Heart left ventricle (tissue), 16 donors: ENCODE data around the gene GYPE. TPM values are rescaled to one million over a fixed set of nuclear protein-coding genes. Genes with fewer than 3 reads are reported as not detected.
A peak's percentile ranks its signal among the peaks of the same experiment; 100 is the strongest.
"Not testable (repeated sequence)": the region's sequence is repeated elsewhere in the genome, so short reads cannot be mapped to it uniquely, and the experiment has no call there.

Experiments used
- ATAC-seq, 4 donors: fragments of 200-7000 bp; cut with Tn5 transposase; one replicate each; pipeline ENCODE4 v1.9.1; 2020 to 2022; ENCODE audit warnings: moderate library complexity in 4 of 4, mild to moderate bottlenecking in 3 of 4, moderate number of reproducible peaks in 1 of 4
- DNase-seq, 5 donors: peaks; one replicate each; pipeline ENCODE4 v3.0.0-alpha.2; 2020
- H3K27ac ChIP-seq, 12 donors: fragments of 200-600 bp; sonication (generic) in 4 of 12; one replicate each; pipeline versions ENCODE4 v1.5.0 to v1.8.0; 2016 to 2022; ENCODE audit warnings: mild to moderate bottlenecking in 2 of 12
- H3K27me3 ChIP-seq, 9 donors: fragments of 200-600 bp; sonication (generic) in 2 of 9; one replicate each; pipeline versions ENCODE4 v1.5.1 to v1.8.0; 2016 to 2022; ENCODE audit warnings: mild to moderate bottlenecking in 3 of 9
- H3K36me3 ChIP-seq, 9 donors: fragments of 200-600 bp; sonication (generic) in 2 of 9; one replicate each; pipeline versions ENCODE4 v1.5.0 to v1.8.0; 2018 to 2022; ENCODE audit warnings: mild to moderate bottlenecking in 2 of 9
- H3K4me1 ChIP-seq, 12 donors: fragments of 200-600 bp; sonication (generic) in 4 of 12; one replicate each; pipeline versions ENCODE4 v1.5.0 to v1.8.0; 2016 to 2022; ENCODE audit warnings: mild to moderate bottlenecking in 3 of 12
- H3K4me3 ChIP-seq, 12 donors: fragments of 200-600 bp; sonication (generic) in 4 of 12; one replicate each; pipeline versions ENCODE4 v1.5.0 to v1.8.0; 2017 to 2022; ENCODE audit warnings: mild to moderate bottlenecking in 9 of 12, moderate library complexity in 4 of 12
- H3K9me3 ChIP-seq, 12 donors: fragments of 200-600 bp; sonication (generic) in 4 of 12; one replicate each; pipeline versions ENCODE4 v1.5.0 to v1.8.0; 2016 to 2022; ENCODE audit warnings: mild to moderate bottlenecking in 1 of 12
- POLR2A ChIP-seq, 2 donors: fragments of 450-650 bp; IDR thresholded peaks; one replicate each; pipeline ENCODE4 v1.6.1; 2017; ENCODE audit warnings: antibody characterized with exemption in 2 of 2, mild to moderate bottlenecking in 2 of 2, moderate library complexity in 2 of 2
- WGBS, 4 donors: extraction: QIAGEN DNeasy Blood & Tissue Kit in 2 of 4; methylation state at CpG; one replicate each; pipeline versions ENCODE4 v1.1.5 to v1.1.7; 2013 to 2018; 5-methylcytosine and 5-hydroxymethylcytosine counted together
- intact Hi-C, 10 donors: fragments of 100-400 bp; cut with DNase I; formaldehyde crosslinking; loops; one replicate each; pipeline versions ENCODE4 v1.11.1 to v1.14.2; 2022
- polyA plus RNA-seq, 2 donors: library from polyadenylated mRNA; stranded (reverse); fragments of 200-250 nt; gene quantifications; one replicate each; pipeline ENCODE4 v1.2.3, GENCODE V29; 2013
- total RNA-seq, 9 donors: library from RNA; depleted of rRNA in 2 of 9; stranded (reverse); fragments of >200 nt in 2 of 9; fragmentation: NEBNext Ultra II Directional in 3 of 9; extraction: Animal tissue kit (Norgen Biotek cat#: 25700) in 3 of 9; gene quantifications; one replicate each; pipeline versions ENCODE4 v1.1.0 to v1.2.4, GENCODE V29; 2016 to 2023
- TF ChIP-seq, protein P1 (sequence below), 12 donors: fragments of 200-600 bp; sonication (generic) in 4 of 12; IDR thresholded peaks; one replicate each; pipeline versions ENCODE4 v1.5.0 to v1.8.0; 2018 to 2022; ENCODE audit warnings: antibody characterized with exemption in 12 of 12, mild to moderate bottlenecking in 5 of 12
- donor health status: ischemic (EF 13 %, LVEDD 7.1; RV severe dilation, severe dysfunction).
- donor health status: healthy with polysubstance abuse.
- donor health status: DM: no; HTN: yes; CAD: no.
- donor health status: DM: no; HTN: no; CAD: no.
- donor health status: ischemic (EF 25% LVEDD 6.9; RV normal size, moderate dysfunction).
- donor health status: ischemic (EF 25% LVEDD 5.7; RV mildly dilated, moderate dysfunction).
- donor health status: healthy.
- donor health status: DM: yes; HTN: yes; CAD: no.
- donor health status: ischemic (EF 35%, LVEDD 5.7; RV mildly dilated, moderate dysfunction).
- donor health status: nonischemic (EF 11% LVEDD 7.7; RV severe dilation, severe dysfunction).
- donor health status: DM: yes; HTN: yes; CAD: no.
- donor health status: PGD.
- donor health status: ischemic (EF 29% LVEDD 5.4; RV normal size, mild dysfunction).
- donor health status: nonischemic (EF 23%, LVEDD 6.1; RV moderate dilation, normal function).

The GYPE gene
- total and polyA plus RNA-seq, 11 donors, result 0.16 to 0.63 (median 0.26) TPM; not detected in 1

DNA sequence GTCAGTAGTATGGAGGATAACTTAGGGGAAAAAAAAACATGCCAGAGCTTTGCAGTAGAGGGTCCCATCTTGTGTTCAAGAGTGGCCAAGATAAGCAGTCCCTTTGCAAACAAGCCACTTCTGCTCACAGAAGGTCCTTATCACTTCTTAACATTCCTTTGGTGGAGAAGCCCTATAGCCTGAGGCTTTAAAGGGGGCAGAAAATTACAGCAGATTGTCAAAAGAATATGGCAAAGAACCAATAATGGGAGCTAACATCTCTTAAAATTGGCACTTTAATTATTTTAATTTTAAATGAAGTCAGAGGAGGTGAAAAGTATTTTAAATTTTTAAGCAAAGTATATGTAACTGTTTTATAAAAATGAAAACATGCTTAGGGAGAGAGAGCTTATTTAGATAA lies 20.4 kb downstream of the GYPE start:
- ATAC-seq, H3K4me1 ChIP-seq, H3K9me3 ChIP-seq, H3K27ac ChIP-seq, H3K4me3 ChIP-seq, H3K36me3 ChIP-seq, H3K27me3 ChIP-seq, DNase-seq: not testable (repeated sequence)
- intact Hi-C loops, result loop anchor here in 1 of 10 donors (10.0 kb wide), 1 partner anchor 240 kb away; no protein-coding TSS in a partner anchor

DNA sequence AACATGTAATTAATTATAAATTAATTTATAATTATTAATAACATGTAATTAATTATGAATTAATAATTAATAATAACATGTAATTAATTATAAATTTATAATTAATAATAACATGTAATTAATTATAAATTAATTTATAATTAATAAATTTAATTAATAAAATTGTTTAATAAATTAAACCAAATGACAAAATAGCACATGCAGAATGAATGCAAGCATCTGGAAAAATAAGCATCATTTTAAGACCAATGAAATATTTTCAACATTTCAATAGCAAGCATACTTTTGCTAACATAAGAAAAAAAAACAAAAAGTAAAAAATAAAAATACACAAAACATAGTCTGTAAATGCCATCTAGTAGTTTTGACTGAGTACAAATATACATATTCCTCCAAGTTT lies 21.8 kb downstream of the GYPE start:
- TF ChIP-seq, protein P1, sequence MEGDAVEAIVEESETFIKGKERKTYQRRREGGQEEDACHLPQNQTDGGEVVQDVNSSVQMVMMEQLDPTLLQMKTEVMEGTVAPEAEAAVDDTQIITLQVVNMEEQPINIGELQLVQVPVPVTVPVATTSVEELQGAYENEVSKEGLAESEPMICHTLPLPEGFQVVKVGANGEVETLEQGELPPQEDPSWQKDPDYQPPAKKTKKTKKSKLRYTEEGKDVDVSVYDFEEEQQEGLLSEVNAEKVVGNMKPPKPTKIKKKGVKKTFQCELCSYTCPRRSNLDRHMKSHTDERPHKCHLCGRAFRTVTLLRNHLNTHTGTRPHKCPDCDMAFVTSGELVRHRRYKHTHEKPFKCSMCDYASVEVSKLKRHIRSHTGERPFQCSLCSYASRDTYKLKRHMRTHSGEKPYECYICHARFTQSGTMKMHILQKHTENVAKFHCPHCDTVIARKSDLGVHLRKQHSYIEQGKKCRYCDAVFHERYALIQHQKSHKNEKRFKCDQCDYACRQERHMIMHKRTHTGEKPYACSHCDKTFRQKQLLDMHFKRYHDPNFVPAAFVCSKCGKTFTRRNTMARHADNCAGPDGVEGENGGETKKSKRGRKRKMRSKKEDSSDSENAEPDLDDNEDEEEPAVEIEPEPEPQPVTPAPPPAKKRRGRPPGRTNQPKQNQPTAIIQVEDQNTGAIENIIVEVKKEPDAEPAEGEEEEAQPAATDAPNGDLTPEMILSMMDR (IDR thresholded peaks at IDR 0.05), result no peak
- no peak for TF ChIP-seq POLR2A (IDR thresholded peaks at IDR 0.05)
- intact Hi-C loops, result loop anchor here in 1 of 10 donors (10.0 kb wide), 1 partner anchor 241 kb away; no protein-coding TSS in a partner anchor
- no peak for ATAC-seq

DNA sequence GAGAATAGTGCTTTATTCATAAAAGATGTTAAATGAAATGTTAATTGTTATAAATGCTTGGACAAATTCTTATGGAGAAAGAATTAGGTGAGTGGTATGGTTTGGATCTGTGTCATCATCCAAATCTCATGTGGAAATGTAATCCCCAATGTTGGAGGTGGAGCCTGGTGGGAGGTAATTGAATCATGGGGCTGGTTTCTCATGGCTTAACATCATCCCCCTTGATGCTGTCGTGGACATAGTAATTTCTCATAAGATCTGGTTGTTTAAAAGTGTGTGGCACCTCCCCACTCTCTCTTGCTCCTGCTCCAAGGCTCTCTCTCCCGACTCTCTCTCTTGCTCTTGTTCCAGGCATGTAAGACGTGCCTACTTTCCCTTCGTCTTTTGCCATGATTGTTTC lies 22.5 kb downstream of the GYPE start:
- Histone ChIP-seq H3K36me3 (no peaks in the 10 kb centered on the region), H3K9me3 (no peaks in the 10 kb centered on the region), H3K27me3 (no peaks in the 10 kb centered on the region), H3K27ac (no peak overlapping the region), H3K4me1 (no peaks in the 10 kb centered on the region), H3K4me3 (no peak overlapping the region)
- ATAC-seq (no peak), DNase-seq (no peak)
- WGBS, 4 donors, result 79 to 90% (median 83%) methylated on average over 4 of the region's 4 CpGs
- TF ChIP-seq, protein P1 (IDR thresholded peaks at IDR 0.05), result no peak
- no peak for TF ChIP-seq POLR2A (IDR thresholded peaks at IDR 0.05)
- intact Hi-C loops, result loop anchor here in 1 of 10 donors (10.0 kb wide), 1 partner anchor 242 kb away; no protein-coding TSS in a partner anchor

More for the DNA sequence above, 21.8 kb downstream of the GYPE start:
- no peak for DNase-seq
- Histone ChIP-seq H3K36me3 (no peaks in the 10 kb centered on the region), H3K27me3 (no peaks in the 10 kb centered on the region), H3K27ac (no peak overlapping the region), H3K9me3 (no peaks in the 10 kb centered on the region), H3K4me1 (no peaks in the 10 kb centered on the region), H3K4me3 (no peak overlapping the region)

DNA sequence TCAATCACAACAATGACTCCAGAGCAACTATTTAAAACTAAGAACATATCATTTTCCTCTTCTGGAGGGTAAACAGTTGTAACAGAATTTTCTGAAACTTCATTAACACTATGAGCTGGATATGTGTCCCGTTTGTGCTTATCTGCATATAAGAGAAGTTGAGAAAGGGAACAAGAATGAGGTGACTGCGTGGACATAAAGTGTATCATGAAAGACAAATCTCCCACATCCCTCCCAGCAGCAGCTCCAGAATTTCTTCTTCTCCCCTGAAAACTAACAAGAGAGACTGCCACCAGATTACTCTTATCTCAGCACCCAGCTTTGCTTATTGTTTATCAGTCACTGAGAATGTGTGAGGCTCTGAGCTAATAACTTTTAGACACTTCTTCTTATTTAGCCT lies 25.8 kb downstream of the GYPE start:
- intact Hi-C loops, H3K27me3 ChIP-seq, H3K36me3 ChIP-seq, H3K4me1 ChIP-seq, H3K27ac ChIP-seq, H3K4me3 ChIP-seq, H3K9me3 ChIP-seq, DNase-seq, ATAC-seq: not testable (repeated sequence)
- 32 to 51% (median 43%) methylated on average over 2 of the region's 2 CpGs for WGBS, 4 donors

DNA sequence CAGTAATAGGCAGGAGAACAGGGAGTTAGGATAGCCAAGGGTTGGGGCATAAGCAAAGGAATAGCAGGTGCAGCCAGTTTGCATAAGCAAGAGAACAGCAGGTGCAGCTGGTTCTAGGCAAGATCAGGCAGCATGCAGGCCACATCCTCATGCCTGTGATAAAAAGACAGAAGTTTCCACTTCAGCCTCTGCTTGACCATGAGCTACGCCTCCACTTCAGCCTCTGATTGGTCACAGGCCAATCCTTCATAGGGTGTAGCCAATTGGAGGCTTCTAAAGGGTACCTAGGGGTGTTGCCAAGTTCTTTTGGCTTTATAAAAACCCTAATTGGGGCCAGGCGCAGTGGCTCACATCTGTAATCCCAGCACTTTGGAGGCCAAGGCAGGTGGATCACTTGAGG lies 30.0 kb downstream of the GYPE start:
- ATAC-seq, H3K4me3 ChIP-seq, H3K27ac ChIP-seq, H3K36me3 ChIP-seq, H3K4me1 ChIP-seq, DNase-seq, H3K9me3 ChIP-seq, intact Hi-C loops, H3K27me3 ChIP-seq: not testable (repeated sequence)
- 88 to 100% (median 96%) methylated on average over 2 of the region's 2 CpGs for WGBS, 4 donors

DNA sequence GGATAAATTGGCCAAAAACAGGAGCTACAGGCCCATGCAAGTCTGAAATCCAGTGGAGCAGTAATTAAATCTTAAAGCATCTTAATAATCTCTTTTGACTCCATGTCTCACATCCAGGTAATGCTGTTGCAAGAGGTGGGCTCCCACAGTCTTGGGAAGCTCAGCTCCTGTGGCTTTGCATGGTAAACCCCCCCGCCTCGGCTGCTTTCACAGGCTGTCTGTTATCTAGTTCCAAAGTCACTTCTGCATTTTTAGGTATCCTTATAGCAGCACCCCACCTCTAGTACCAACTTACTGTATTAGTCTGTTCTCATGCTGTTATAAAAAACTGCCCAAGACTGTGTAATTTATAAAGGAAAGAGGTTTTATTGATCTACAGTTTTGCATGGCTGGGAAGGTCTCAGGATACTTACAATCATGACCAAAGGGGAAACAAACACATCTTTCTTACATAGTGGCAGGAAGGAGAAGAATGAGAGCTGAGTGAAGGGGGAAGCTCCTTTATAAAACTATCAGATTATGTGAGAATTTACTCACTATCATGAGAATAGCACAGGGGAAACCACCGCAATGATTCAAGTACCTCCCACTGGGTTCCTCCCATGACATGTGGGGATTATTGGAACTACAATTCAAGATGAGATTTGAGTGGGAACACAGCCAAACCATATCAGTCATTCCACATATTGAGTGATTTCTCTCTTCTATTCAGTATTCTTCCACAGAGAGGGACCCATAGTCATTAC lies 34.7 kb downstream of the GYPE start:
- H3K36me3 ChIP-seq, intact Hi-C loops, DNase-seq: not testable (repeated sequence)

DNA sequence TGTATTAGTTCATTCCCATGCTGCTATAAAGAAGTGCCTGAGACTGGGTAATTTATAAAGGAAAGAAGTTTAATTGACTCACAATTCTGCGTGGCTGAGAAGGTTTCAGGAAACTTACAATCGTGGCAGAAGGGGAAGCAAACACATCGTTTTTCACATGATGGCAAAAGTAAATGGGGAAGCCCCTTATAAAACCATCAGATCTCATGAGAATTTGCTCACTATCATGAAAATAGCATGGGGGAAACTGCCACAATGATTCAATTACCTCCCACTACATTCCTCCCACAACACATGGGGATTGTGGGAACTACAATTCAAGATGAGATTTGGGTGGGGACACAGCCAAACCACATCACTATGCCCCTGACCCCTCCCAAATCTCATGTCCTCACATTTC lies 35.4 kb downstream of the GYPE start:
- 54 to 73% (median 67%) methylated on average over 3 of the region's 3 CpGs for WGBS, 4 donors
- H3K9me3 ChIP-seq, ATAC-seq, H3K4me1 ChIP-seq, DNase-seq, H3K36me3 ChIP-seq, intact Hi-C loops, H3K4me3 ChIP-seq, H3K27me3 ChIP-seq, H3K27ac ChIP-seq: not testable (repeated sequence)

More for the DNA sequence above, 34.7 kb downstream of the GYPE start:
- H3K9me3 ChIP-seq, H3K27me3 ChIP-seq, H3K4me3 ChIP-seq, ATAC-seq, H3K4me1 ChIP-seq, H3K27ac ChIP-seq: not testable (repeated sequence)
- WGBS, 4 donors, result 49 to 86% (median 69%) methylated on average over 2 of the region's 3 CpGs

DNA sequence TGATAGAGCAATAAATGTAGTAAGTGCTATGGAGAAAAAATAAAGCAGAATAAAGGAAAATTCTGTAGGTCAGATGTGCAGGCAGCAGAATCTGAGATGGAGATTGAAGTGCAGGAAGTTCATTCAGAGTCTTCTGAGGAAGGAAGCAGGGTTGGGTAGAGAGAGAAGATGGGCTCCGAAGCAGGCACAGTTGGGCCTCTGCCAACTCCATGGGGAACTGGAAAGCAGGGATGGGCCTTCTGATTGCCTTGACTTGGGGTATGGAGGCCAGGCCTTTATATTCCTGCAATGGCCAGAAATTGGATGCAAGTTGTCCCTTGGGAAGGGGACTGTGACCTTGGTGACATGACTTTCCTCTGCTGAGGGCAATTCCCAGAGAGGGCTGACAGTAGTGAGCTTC lies 42.6 kb downstream of the GYPE start:
- peak in 1 of 5 donors; percentile 22 for DNase-seq
- H3K27me3 ChIP-seq, H3K27ac ChIP-seq, H3K4me1 ChIP-seq, ATAC-seq, H3K36me3 ChIP-seq, intact Hi-C loops, H3K9me3 ChIP-seq, H3K4me3 ChIP-seq: not testable (repeated sequence)
- WGBS, 4 donors, result 38 to 59% (median 47%) methylated on average over 1 of the region's 1 CpG
